Stimulated activated CD8-positive, alpha-beta memory T cell treated with anti-CD3 and anti-CD28 coated beads, Interleukin-4, amount 100 ng/mL, for 4 hours (primary cell): ENCODE data around the gene GNA14.
"Not testable (repeated sequence)": the region's sequence is repeated elsewhere in the genome, so short reads cannot be mapped to it uniquely, and the experiment has no call there.

ENCODE experiments used
- DNase-seq, 2 donors: peaks; one replicate each; pipeline ENCODE4 v3.0.0-alpha.2; 2020; ENCODE audit warnings: low read depth in 2 of 2, low spot score in 1 of 2

Gene GNA14

GRCh38 chr9:77495834-77496671 lies 152.1 kb downstream of the GNA14 start:
- no peak for DNase-seq

GRCh38 chr9:77490279-77490678 lies 157.8 kb downstream of the GNA14 start:
- DNase-seq, result not testable (repeated sequence)

GRCh38 chr9:77489405-77490163 lies 158.5 kb downstream of the GNA14 start:
- DNase-seq, result not testable (repeated sequence)

- DNase-seq, result no peak
Measured at GRCh38 chr9:77488439-77489126, 159.5 kb downstream of the GNA14 start.

- no peak for DNase-seq
Measured at GRCh38 chr9:77486968-77487367, 161.2 kb downstream of the GNA14 start.

- no peak for DNase-seq
Measured at GRCh38 chr9:77486463-77486862, 161.7 kb downstream of the GNA14 start.

- no peak for DNase-seq
Measured at GRCh38 chr9:77475641-77476473, 172.3 kb downstream of the GNA14 start.

GRCh38 chr9:77474936-77475335 lies 173.2 kb downstream of the GNA14 start:
- no peak for DNase-seq

- no peak for DNase-seq
Measured at GRCh38 chr9:77472646-77473045, 175.5 kb downstream of the GNA14 start.

GRCh38 chr9:77471572-77471971 lies 176.6 kb downstream of the GNA14 start:
- no peak for DNase-seq

- no peak for DNase-seq
Measured at GRCh38 chr9:77469515-77470231, 178.4 kb downstream of the GNA14 start.

- DNase-seq, result no peak
Measured at GRCh38 chr9:77464661-77465060, 183.5 kb downstream of the GNA14 start.

- DNase-seq, result no peak
Measured at GRCh38 chr9:77463151-77463550, 185.0 kb downstream of the GNA14 start.

- DNase-seq, result no peak
Measured at GRCh38 chr9:77462066-77462465, 186.1 kb downstream of the GNA14 start.

GRCh38 chr9:77460938-77461337 lies 187.2 kb downstream of the GNA14 start:
- no peak for DNase-seq

- DNase-seq, result peak; percentile 1 to 28
Measured at GRCh38 chr9:77457916-77458592, 190.1 kb downstream of the GNA14 start.

GRCh38 chr9:77456829-77457437 lies 191.2 kb downstream of the GNA14 start:
- peak; percentile 44 to 63 for DNase-seq

- no peak for DNase-seq
Measured at GRCh38 chr9:77455312-77455927, 192.7 kb downstream of the GNA14 start.

- no peak for DNase-seq
Measured at GRCh38 chr9:77454663-77455062, 193.5 kb downstream of the GNA14 start.
